ENCODE measurements around the gene ADAM19.
A peak's percentile ranks its signal among the peaks of the same experiment; 100 is the strongest.

The ADAM19 gene

DNA sequence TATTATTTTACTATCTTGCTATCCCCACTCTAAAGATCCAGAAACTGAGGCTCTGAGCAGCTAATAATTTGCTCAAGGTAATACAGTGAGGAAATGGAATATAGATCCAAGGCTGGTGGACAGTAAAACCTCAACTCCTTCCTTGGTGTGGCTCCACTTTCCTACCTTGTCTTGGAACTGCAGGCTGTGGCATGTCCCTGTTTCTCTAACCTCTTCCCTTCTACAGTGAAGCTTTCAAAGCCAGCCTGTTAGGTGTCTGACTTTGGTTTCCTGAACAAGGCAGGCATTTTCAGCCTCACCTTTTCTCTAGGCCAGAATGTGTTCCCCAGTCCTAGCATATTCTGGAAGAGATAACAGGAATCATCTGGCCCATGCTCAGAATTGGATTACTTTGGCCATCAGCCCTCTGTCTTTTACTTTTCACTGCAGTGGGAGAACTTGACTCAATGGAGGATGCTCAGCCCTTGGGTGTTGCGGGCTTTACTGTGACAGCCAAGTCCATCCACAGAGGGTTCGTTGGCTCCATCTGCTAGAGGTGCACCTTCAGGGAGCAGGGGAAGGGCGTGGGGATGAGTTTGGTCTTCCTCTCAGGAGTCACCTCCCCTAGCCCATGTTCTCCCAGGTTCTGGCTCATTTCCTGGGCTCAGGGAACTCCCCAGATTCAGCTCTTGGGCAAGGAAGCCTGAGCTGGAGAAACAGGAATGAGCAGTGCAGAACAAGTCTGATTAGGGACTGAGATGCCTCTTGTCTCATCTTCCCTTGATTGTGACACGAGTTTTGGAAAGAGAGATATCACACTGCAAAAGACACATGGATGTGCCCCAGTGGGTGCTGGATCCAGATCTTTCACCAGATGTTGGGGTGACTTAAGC lies 114.4 kb downstream of the ADAM19 start:
- no peak for DNase-seq (ENCODE audit: low read depth, low spot score)
- Histone ChIP-seq H3K4me1 (ENCODE audit: control insufficient read depth, insufficient read depth, low read length) (peaks cover 2% of the 10 kb centered on the region; the same call in 1 of the 2 replicates), H3K4me3 (ENCODE audit: low read length) (no peak overlapping the region), H3K27me3 (ENCODE audit: control insufficient read depth, insufficient read depth, low read length) (peaks cover 11% of the 10 kb centered on the region; the same call in 1 of the 2 replicates), H3K27ac (ENCODE audit: low read length) (no peak overlapping the region), H3K9me3 (ENCODE audit: control insufficient read depth, insufficient read depth, low read length) (no peaks in the 10 kb centered on the region), H3K36me3 (ENCODE audit: control insufficient read depth, insufficient read depth, low read length) (no peaks in the 10 kb centered on the region)
- WGBS (ENCODE audit: insufficient coverage, insufficient read length), result no CpG with 5 or more reads among the region's 4 CpGs

DNA sequence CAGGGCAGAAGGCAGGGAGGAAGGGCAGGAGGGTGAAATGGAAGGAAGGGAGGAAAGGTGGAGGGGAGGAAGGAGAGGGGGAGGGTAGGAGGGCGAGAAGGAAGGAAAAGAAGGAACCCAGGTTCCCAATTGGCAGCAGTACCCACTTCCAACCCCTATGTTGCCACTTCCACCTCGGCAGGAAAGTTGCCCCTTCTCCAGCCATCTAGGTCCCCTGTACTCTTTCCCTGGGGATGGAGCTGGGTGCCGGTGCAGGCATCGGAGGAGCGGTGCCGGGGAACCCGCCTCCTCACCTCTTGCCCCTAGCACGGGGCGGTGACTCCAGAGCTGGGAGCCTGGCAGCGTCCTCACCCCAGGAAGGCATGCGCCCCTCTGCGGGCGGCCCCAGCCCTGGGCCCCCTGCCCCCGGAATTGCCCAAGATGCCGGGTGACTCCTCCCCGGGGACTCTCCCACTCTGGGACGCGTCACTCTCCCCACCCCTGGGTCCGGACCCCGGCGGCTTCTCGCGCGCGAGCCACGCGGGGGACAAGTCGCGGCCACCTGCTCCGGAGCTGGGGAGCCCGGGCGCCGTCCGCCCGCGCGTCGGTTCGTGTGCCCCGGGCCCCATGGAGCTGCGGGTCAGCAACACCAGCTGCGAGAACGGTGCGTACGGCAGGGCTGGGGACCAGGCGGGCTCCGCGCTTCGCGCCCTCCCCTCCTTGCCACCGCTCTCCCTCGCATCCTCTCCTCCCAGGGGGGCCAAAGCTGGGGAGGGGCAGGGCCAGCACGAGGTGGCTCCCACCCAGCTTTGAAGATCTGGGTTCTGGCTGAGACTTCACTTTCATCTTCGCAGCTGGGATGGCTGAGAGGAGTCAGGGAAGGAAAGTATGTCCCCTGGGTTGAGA lies 115.6 kb downstream of the ADAM19 start, which contains the start of gene NIPAL4:
Gene NIPAL4, plus strand, starts transcription at position 499 of the 885 bp plus-strand sequence. Its CDS starts 108 bp downstream, at position 607.
- Histone ChIP-seq H3K27ac (ENCODE audit: low read length) (no peak within 1 kb of the TSS), H3K4me1 (ENCODE audit: control insufficient read depth, insufficient read depth, low read length) (peaks cover 2% of the 10 kb centered on the region; the same call in 1 of the 2 replicates), H3K27me3 (ENCODE audit: control insufficient read depth, insufficient read depth, low read length) (peaks cover 11% of the 10 kb centered on the region; the same call in 1 of the 2 replicates), H3K9me3 (ENCODE audit: control insufficient read depth, insufficient read depth, low read length) (no peaks in the 10 kb centered on the region), H3K4me3 (ENCODE audit: low read length) (peak within 1 kb of the TSS; percentile 62), H3K36me3 (ENCODE audit: control insufficient read depth, insufficient read depth, low read length) (no peaks in the 10 kb centered on the region)
- DNase-seq (ENCODE audit: low read depth, low spot score), result no peak
- WGBS (ENCODE audit: insufficient coverage, insufficient read length), result no CpG with 5 or more reads among the region's 54 CpGs

DNA sequence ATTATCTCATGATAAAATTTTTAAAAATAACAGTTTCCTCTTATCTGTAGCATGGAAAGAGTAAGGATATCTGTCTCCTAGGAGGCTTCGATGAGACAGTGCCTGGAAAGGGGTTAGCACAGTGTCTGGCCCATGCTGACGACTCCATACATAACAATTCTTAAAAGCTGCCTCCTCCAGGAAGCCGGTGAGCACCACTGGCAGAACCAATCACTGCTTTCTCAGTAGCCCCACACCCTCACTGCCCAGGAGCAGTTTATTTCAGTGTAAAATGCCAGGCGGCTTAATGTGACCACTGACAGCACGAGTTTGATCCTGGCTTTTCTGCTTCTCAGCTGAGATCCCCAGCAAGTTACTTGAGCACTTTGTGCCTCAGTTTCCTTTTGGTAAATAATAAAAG lies 116.7 kb downstream of the ADAM19 start:
- H3K4me3 ChIP-seq (ENCODE audit: low read length), result no peak overlapping the region
- DNase-seq (ENCODE audit: low read depth, low spot score), result no peak
- H3K9me3 ChIP-seq (ENCODE audit: control insufficient read depth, insufficient read depth, low read length), result no peaks in the 10 kb centered on the region
- H3K27ac ChIP-seq (ENCODE audit: low read length), result no peak overlapping the region
- peaks cover 11% of the 10 kb centered on the region; the same call in 1 of the 2 replicates for H3K27me3 ChIP-seq (ENCODE audit: control insufficient read depth, insufficient read depth, low read length)
- no peaks in the 10 kb centered on the region for H3K36me3 ChIP-seq (ENCODE audit: control insufficient read depth, insufficient read depth, low read length)
- peaks cover 2% of the 10 kb centered on the region; the same call in 1 of the 2 replicates for H3K4me1 ChIP-seq (ENCODE audit: control insufficient read depth, insufficient read depth, low read length)
- no CpG with 5 or more reads among the region's 5 CpGs for WGBS (ENCODE audit: insufficient coverage, insufficient read length)

DNA sequence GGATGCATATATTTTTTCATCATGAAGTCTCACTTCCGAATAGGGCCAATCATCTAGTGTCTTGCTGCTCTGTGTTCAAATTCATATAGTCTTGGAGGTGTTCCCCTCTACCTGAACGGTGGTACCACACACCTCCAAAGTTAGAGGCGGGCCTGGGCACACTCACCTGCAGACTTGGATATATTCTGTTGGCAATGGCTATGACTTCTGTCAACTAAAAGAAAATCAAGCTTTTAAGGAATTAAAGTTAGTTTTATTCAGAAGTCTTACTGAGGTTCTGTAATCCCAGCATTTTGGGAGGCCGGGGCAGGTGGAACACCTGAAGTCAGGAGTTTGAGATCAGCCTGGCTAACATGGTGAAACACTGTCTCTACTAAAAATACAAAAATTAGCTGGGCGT lies 118.2 kb downstream of the ADAM19 start:
- DNase-seq (ENCODE audit: low read depth, low spot score), result no peak
- no peaks in the 10 kb centered on the region for H3K36me3 ChIP-seq (ENCODE audit: control insufficient read depth, insufficient read depth, low read length)
- H3K4me1 ChIP-seq (ENCODE audit: control insufficient read depth, insufficient read depth, low read length), result peaks cover 2% of the 10 kb centered on the region; the same call in 1 of the 2 replicates
- WGBS (ENCODE audit: insufficient coverage, insufficient read length), result no CpG with 5 or more reads among the region's 5 CpGs
- H3K9me3 ChIP-seq (ENCODE audit: control insufficient read depth, insufficient read depth, low read length), result no peaks in the 10 kb centered on the region
- H3K27ac ChIP-seq (ENCODE audit: low read length), result no peak overlapping the region
- peaks cover 11% of the 10 kb centered on the region; the same call in 1 of the 2 replicates for H3K27me3 ChIP-seq (ENCODE audit: control insufficient read depth, insufficient read depth, low read length)
- no peak overlapping the region for H3K4me3 ChIP-seq (ENCODE audit: low read length)

DNA sequence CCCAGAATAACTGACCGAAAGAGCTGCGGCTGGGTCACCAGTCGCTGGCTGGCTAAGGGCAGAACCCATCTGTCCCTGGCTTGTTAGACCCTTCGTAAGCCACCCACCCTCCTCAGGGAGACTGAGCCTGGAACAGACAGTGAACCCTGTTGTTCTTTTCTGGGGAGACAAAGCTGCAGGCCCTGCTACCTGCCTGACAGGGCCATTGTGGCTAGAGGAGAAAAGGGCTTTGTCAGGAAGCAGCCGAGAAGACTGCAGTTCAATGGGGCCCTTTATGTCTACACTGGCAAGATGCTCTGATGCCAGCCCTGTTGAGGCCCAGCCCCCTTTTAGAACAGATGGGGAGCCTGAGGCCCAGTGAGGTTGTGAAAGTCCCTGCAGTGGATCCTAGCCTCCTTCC lies 119.3 kb downstream of the ADAM19 start:
- Histone ChIP-seq H3K4me1 (ENCODE audit: control insufficient read depth, insufficient read depth, low read length) (peaks cover 2% of the 10 kb centered on the region; the same call in 1 of the 2 replicates), H3K27ac (ENCODE audit: low read length) (no peak overlapping the region), H3K4me3 (ENCODE audit: low read length) (no peak overlapping the region), H3K36me3 (ENCODE audit: control insufficient read depth, insufficient read depth, low read length) (no peaks in the 10 kb centered on the region), H3K9me3 (ENCODE audit: control insufficient read depth, insufficient read depth, low read length) (no peaks in the 10 kb centered on the region), H3K27me3 (ENCODE audit: control insufficient read depth, insufficient read depth, low read length) (peaks cover 11% of the 10 kb centered on the region; the same call in 1 of the 2 replicates)
- WGBS (ENCODE audit: insufficient coverage, insufficient read length), result no CpG with 5 or more reads among the region's 5 CpGs
- DNase-seq (ENCODE audit: low read depth, low spot score), result no peak

DNA sequence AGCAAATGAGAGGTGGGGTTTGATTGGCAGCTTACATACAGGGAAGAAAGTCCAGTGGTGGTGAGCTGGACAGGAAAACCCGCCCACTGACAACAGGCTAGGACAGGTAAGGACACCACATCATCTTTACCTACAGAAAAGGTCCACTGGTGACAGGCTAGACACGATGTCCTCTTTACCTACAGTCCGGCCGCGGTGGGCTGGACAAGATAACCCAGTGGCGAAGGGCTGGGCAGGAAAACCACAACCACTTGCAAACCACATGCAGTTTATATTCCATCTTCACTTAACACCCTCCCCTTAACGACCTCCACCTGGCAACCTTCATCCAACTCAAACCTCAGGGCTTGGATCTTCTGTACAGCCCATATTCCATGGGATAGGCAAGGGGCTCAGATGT lies 120.5 kb downstream of the ADAM19 start:
- no CpG with 5 or more reads among the region's 7 CpGs for WGBS (ENCODE audit: insufficient coverage, insufficient read length)
- DNase-seq (ENCODE audit: low read depth, low spot score), result no peak
- H3K27me3 ChIP-seq (ENCODE audit: control insufficient read depth, insufficient read depth, low read length), result no peaks in the 10 kb centered on the region
- H3K4me1 ChIP-seq (ENCODE audit: control insufficient read depth, insufficient read depth, low read length), result peaks cover 2% of the 10 kb centered on the region; the same call in 1 of the 2 replicates
- H3K36me3 ChIP-seq (ENCODE audit: control insufficient read depth, insufficient read depth, low read length), result no peaks in the 10 kb centered on the region
- H3K4me3 ChIP-seq (ENCODE audit: low read length), result no peak overlapping the region
- no peak overlapping the region for H3K27ac ChIP-seq (ENCODE audit: low read length)
- H3K9me3 ChIP-seq (ENCODE audit: control insufficient read depth, insufficient read depth, low read length), result no peaks in the 10 kb centered on the region

DNA sequence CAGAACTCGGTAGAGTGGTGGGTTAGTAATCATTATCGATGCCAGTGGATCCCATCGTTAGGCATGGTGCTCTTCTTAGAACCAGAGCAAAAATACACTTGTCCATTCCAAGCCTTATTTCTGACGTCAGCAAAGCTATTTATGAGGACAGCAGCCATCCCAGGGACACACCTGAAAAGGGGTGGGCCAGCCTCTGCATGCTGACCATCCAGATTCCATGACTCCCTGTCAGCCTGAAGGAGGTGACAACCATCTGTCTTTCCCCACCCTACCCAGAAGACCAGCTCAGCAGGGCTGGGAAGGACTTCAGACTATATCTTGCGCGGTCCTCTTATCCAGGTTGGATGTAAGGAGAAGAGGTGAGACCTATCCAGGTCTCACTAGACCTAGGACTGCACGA lies 121.3 kb downstream of the ADAM19 start:
- DNase-seq (ENCODE audit: low read depth, low spot score), result no peak
- peaks cover 2% of the 10 kb centered on the region; the same call in 1 of the 2 replicates for H3K4me1 ChIP-seq (ENCODE audit: control insufficient read depth, insufficient read depth, low read length)
- no peaks in the 10 kb centered on the region for H3K27me3 ChIP-seq (ENCODE audit: control insufficient read depth, insufficient read depth, low read length)
- H3K36me3 ChIP-seq (ENCODE audit: control insufficient read depth, insufficient read depth, low read length), result no peaks in the 10 kb centered on the region
- H3K9me3 ChIP-seq (ENCODE audit: control insufficient read depth, insufficient read depth, low read length), result no peaks in the 10 kb centered on the region
- no CpG with 5 or more reads among the region's 7 CpGs for WGBS (ENCODE audit: insufficient coverage, insufficient read length)
- H3K4me3 ChIP-seq (ENCODE audit: low read length), result no peak overlapping the region
- no peak overlapping the region for H3K27ac ChIP-seq (ENCODE audit: low read length)

DNA sequence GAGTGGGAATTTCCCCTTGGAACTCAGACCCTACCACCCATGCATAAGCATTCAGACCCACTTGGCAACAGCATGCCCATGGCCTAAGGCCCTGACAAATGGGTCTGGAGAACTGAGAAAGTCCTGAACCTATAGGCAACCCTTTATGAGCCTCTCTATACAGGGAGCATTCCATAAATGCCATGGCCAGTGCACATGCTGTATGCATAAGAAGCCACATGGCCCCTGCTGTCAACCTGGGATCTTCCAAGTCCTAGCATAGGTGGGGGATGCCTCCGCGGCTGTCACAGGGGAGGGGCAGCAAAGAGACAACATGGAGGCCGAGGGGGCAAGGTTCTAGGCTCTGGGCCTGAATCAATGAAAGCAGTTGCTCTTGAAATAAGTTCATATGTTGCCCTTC lies 123.8 kb downstream of the ADAM19 start:
- Histone ChIP-seq H3K36me3 (ENCODE audit: control insufficient read depth, insufficient read depth, low read length) (no peaks in the 10 kb centered on the region), H3K4me3 (ENCODE audit: low read length) (no peak overlapping the region), H3K27ac (ENCODE audit: low read length) (no peak overlapping the region), H3K4me1 (ENCODE audit: control insufficient read depth, insufficient read depth, low read length) (no peaks in the 10 kb centered on the region), H3K9me3 (ENCODE audit: control insufficient read depth, insufficient read depth, low read length) (no peaks in the 10 kb centered on the region), H3K27me3 (ENCODE audit: control insufficient read depth, insufficient read depth, low read length) (no peaks in the 10 kb centered on the region)
- no peak for DNase-seq (ENCODE audit: low read depth, low spot score)
- WGBS (ENCODE audit: insufficient coverage, insufficient read length), result no CpG with 5 or more reads among the region's 3 CpGs

DNA sequence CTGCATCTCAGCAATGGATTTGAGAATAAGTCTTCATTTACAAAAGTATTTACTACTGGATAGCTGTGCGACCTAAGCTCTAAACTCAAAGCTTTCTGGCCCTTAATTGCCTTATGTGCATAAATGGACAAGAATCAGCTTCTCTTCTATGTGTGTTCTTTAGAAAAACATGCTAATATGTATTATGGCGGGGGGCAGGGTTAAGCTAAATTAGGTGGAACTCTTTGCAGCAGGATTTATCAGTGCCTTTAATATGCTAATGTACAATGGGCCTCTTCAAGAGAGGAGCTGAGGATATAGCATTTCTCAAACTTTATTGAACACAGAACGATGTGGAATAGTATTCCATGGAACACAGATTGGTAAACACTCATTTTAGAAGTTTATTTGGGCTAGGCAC lies 125.6 kb downstream of the ADAM19 start:
- Histone ChIP-seq H3K27me3 (ENCODE audit: control insufficient read depth, insufficient read depth, low read length) (no peaks in the 10 kb centered on the region), H3K36me3 (ENCODE audit: control insufficient read depth, insufficient read depth, low read length) (no peaks in the 10 kb centered on the region), H3K4me3 (ENCODE audit: low read length) (no peak overlapping the region), H3K27ac (ENCODE audit: low read length) (no peak overlapping the region), H3K9me3 (ENCODE audit: control insufficient read depth, insufficient read depth, low read length) (no peaks in the 10 kb centered on the region), H3K4me1 (ENCODE audit: control insufficient read depth, insufficient read depth, low read length) (no peaks in the 10 kb centered on the region)
- WGBS (ENCODE audit: insufficient coverage, insufficient read length), result no CpG with 5 or more reads among the region's 3 CpGs
- no peak for DNase-seq (ENCODE audit: low read depth, low spot score)

DNA sequence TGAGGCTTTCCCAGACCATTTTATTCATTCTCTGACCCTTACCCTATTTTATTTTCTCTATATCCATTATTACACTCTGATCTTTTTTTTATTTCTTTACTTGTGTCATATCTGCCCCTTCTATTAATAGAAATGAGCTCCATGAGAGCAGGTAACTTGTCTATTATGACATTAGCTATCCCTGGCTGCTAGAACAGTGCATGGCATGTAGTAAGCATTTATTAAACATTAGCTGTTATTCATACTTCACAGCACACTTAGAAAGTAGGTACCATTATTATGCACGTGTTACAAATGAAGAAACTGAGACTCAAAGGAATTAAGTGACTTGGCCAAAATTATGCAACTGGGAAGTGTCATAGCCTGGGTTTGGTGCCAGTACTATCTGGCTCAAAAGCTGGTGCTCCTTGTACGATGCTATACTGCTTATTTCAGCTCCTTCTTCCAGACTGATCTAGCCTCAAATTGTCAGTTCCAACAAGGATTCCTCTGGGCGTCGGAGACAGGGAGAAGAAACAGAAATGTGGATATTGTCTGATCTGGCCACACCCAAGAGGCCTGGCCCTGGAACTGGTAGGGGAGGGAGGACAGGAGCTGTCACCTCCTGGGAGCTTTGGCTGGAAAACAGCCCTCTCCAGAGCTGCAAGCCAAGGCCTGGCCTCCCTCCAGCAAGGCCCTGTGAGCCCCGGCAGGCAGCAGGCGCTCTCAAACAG lies 126.4 kb downstream of the ADAM19 start:
- Histone ChIP-seq H3K4me1 (ENCODE audit: control insufficient read depth, insufficient read depth, low read length) (no peaks in the 10 kb centered on the region), H3K27ac (ENCODE audit: low read length) (no peak overlapping the region), H3K4me3 (ENCODE audit: low read length) (no peak overlapping the region), H3K36me3 (ENCODE audit: control insufficient read depth, insufficient read depth, low read length) (no peaks in the 10 kb centered on the region), H3K9me3 (ENCODE audit: control insufficient read depth, insufficient read depth, low read length) (no peaks in the 10 kb centered on the region), H3K27me3 (ENCODE audit: control insufficient read depth, insufficient read depth, low read length) (no peaks in the 10 kb centered on the region)
- no peak for DNase-seq (ENCODE audit: low read depth, low spot score)
- WGBS (ENCODE audit: insufficient coverage, insufficient read length), result no CpG with 5 or more reads among the region's 6 CpGs

Measured in iPS DF 6.9 (cell line).